GM21526 (cell line): ENCODE measurements around the gene RPTOR.

Source experiments
- ATAC-seq: cut with Tn5 transposase; IDR thresholded peaks from one replicate; pipeline ENCODE4 v1.9.1; 2021; ENCODE audit warnings: moderate library complexity; ENCODE audit not compliant: unreplicated experiment, low FRiP score

RPTOR gene

GRCh38 chr17:80851277-80851925 lies 306.8 kb downstream of the RPTOR start:
- no peak for ATAC-seq

GRCh38 chr17:80852476-80853015 lies 307.9 kb downstream of the RPTOR start:
- ATAC-seq: no peak

GRCh38 chr17:80853076-80853475 lies 308.4 kb downstream of the RPTOR start:
- ATAC-seq: no peak

GRCh38 chr17:80854220-80854619 lies 309.6 kb downstream of the RPTOR start:
- no peak for ATAC-seq

GRCh38 chr17:80855196-80855947 lies 310.7 kb downstream of the RPTOR start:
- ATAC-seq: no peak

- ATAC-seq: peak; percentile 65
Observed at GRCh38 chr17:80855948-80856862, 311.6 kb downstream of the RPTOR start.

- no peak for ATAC-seq
Observed at GRCh38 chr17:80856863-80857755, 312.5 kb downstream of the RPTOR start.

- no peak for ATAC-seq
Observed at GRCh38 chr17:80857756-80858171, 313.1 kb downstream of the RPTOR start.

- no peak for ATAC-seq
Observed at GRCh38 chr17:80858301-80859001, 313.8 kb downstream of the RPTOR start.

GRCh38 chr17:80859002-80859941 lies 314.6 kb downstream of the RPTOR start:
- ATAC-seq: no peak

- no peak for ATAC-seq
Observed at GRCh38 chr17:80860101-80860671, 315.5 kb downstream of the RPTOR start.

GRCh38 chr17:80860703-80861417 lies 316.2 kb downstream of the RPTOR start:
- ATAC-seq: no peak

GRCh38 chr17:80861418-80861815 lies 316.8 kb downstream of the RPTOR start:
- ATAC-seq: no peak

- no peak for ATAC-seq
Observed at GRCh38 chr17:80861892-80862291, 317.3 kb downstream of the RPTOR start.

- ATAC-seq: no peak
Observed at GRCh38 chr17:80862481-80862961, 317.9 kb downstream of the RPTOR start.

- ATAC-seq: no peak
Observed at GRCh38 chr17:80862978-80863377, 318.3 kb downstream of the RPTOR start.

GRCh38 chr17:80863626-80864025 lies 319.0 kb downstream of the RPTOR start:
- no peak for ATAC-seq
